Ishikawa (cell line): ENCODE data around the gene ARHGEF7.

Source experiments
- CEBPB ChIP-seq: IDR thresholded peaks from 2 replicates; pipeline ENCODE4 v1.6.1; 2012
- CREB1 ChIP-seq: IDR thresholded peaks from 2 replicates; pipeline ENCODE4 v1.6.1; 2012; ENCODE audit warnings: low read depth
- TAF1 ChIP-seq: IDR thresholded peaks from 2 replicates; pipeline ENCODE4 v1.6.1; 2012; ENCODE audit warnings: low read depth, mild to moderate bottlenecking

GRCh38 chr13:111165241-111166010, 50.3 kb downstream of the ARHGEF7 start:
- TF ChIP-seq TAF1 (no peak), CEBPB (no peak), CREB1 (no peak)
